Islet precursor cell (in vitro differentiated cells): ENCODE measurements around the gene ST7.

ENCODE experiments used
- DNase-seq: peaks from one replicate; pipeline ENCODE4 v3.0.0-alpha.2; 2018

The ST7 gene

GRCh38 chr7:117034851-117035464, 81.7 kb downstream of the ST7 start:
- no peak for DNase-seq

DNA sequence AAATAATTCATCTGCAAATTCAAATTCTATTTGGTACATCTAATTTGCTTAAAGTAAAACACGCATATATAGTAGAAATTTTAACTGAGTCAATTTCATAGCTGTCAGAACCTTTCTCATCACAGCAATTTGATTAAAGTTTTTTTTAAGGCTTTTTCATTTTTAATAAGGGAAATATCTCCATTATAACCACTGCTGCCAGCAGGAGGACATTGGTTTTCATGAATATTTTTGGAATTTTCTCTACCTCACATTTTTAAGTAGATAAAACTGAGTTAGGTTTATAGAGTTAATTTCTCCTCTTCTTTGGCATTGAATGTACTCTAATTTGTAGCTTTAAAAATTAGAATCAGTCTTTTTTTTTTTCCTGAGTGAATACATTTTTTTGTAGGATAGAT, 82.2 kb downstream of the ST7 start:
- no peak for DNase-seq

GRCh38 chr7:117036053-117036669, 82.9 kb downstream of the ST7 start:
- no peak for DNase-seq

GRCh38 chr7:117036836-117037235, 83.5 kb downstream of the ST7 start:
- no peak for DNase-seq

GRCh38 chr7:117038408-117038807, 85.1 kb downstream of the ST7 start:
- DNase-seq = no peak

DNA sequence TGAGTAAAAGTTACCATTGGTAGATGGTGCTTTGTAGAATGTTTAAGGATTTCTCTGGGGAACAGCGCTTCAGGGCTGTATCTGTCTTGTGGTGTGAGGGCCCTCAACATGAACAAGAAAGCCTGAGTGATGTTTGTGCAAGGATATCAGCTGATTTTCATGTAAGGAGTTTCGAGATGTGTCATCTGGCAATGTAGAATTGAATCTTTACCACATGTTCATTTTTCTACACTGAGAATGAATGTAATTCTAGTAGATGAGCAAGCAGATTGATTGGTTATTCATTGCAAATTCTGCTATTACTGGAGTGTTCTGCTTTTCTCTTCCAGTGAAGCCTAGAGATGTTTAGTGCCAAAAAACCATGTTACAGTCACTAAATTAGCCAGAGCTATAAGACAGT, 87.7 kb downstream of the ST7 start:
- DNase-seq = no peak

DNA sequence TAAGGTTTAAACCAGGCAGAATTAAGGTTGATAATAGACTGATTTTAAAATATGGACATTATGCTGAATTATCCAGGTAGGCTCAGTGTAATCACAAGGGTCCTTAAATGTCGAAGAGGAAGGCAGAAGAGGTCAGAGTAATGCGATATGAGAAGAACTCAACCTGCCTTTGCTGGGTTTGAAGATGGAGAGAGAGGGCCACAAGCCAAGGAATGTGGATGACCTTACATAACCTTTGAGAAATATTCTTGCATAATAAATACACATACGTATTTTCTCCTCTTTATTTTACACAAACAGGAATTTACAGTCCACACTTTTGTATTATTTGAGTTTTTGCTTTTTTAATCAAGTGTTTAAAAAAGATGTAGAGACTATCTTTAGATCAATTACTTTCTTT, 88.5 kb downstream of the ST7 start:
- DNase-seq = no peak

DNA sequence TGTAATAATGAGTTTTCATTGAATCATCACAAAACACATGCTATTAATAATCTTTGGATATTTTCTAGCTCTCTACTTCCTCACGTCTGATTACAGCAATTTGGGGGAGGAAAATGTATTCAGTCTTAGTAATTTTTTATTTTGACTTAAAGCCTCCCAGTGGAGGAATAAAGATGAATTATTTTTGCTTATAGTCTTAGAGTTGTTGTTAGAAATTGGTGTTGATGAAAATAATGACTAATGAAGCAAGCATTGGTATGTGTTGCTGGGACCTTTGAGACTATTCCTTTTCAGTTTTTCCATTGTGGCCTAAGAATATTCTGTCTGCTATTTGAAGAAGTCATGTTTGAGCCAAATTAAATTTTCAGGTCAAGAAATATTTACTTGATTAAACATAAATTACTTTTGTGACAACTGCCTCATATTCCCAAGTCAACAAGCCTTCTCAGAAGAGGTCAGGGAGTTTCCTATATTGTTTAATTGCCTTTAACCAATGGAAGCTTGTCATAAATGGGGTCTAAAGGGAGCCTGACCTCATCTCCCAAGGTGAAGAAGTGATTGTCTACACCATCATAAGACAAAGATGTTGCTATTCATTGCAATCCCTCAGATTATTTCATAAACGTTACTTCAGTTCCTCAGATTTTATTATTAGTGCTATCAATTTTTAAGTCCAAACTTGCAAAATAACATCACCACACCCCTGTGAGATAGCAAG, 90.0 kb downstream of the ST7 start:
- no peak for DNase-seq

GRCh38 chr7:117044664-117045063, 91.4 kb downstream of the ST7 start:
- DNase-seq = no peak

DNA sequence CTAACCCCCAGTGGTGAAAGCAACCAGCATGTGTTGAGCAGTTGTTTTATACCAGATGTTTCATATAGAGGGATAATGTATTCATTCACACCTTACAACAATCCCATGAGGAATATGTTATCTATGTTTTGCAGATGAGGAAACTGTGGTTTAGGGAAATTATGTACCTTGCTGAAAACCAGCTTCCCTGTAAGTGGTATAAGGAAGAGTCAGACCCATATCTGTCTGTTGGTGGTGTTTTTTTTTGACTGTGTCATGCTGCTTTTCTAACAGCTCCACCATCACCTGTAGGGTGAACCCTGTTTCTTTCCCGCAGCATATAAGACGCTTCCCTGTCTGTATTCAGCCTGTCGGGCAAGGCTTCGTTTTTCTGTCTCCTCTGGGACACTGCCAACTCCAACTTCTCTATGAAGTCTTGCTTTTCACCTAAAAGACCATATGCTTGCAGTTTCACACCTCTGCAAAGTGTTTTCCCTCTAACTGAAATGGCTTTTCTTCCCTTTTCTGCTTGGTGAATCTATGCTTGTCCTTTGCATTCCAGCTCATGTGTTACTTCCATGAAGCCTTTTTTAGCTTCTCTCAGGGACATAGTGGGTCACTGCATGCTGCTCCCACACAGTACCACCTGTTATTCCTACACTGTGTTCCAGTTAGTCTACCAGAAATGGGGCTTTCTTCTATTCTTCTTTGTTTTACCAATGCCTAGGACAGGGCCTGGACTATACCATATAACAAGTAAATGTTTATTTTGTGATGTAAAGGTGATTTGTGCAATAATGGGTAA, 92.8 kb downstream of the ST7 start:
- DNase-seq = no peak

DNA sequence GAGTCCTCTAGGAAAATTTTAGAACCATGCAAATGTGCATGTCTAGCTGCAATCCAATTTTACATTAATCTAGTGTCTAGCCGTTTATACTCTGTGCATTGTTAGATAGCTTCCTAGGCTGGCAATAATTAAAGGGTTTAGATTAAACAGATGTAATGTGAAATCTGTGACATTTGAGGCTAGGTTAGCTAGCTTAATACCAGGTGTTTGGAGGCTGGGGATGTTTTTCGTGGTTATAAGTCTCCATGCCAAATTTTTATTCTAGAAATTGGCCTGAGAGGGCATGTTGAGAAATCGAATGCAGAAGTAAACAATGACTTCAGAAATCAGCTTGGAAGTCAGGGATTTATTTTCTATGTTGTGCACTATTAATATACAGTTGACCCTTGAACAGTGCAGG, 94.2 kb downstream of the ST7 start:
- no peak for DNase-seq

- no peak for DNase-seq
These were observed 95.0 kb downstream of the ST7 start for GRCh38 chr7:117048114-117048866.

DNA sequence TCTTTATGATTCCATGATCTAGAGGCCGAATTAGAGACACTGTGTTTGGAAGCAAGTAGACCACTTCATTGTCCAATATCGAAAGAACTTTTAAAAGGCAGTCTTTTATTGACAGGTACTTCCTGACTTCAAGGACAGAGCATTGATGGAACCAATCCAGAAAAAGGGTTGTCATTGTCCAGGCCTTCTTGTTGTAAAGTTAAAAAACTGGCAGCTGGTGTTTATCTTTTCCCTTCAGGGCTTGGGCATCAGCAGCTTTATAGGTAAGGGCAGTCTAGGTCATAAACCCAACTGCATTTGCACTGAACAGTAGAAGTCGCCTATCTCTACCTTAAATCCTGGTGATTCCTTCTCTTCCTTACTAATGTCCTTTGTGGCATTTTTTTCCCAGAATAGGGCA, 95.6 kb downstream of the ST7 start:
- DNase-seq = no peak

DNA sequence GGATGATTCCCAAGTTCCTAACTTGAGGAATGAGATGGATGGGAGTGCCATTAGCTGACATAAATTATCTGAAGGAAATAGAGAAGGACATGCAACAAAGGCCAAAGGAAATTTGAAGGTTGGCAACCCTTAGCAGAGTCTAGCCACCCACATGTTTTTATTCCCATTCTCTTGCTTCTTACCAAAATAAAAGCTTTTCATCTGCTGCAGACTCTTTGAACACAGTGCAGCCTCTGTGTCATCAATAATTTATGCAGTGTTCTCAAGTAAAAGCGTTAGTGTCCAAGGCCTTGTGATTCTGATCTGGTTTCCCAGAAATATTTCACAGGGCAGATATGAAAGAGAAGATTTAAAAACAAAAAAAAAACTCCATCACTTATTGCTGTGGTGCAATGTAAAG, 98.5 kb downstream of the ST7 start:
- DNase-seq = no peak

- DNase-seq = no peak
These were observed 100.1 kb downstream of the ST7 start for GRCh38 chr7:117053432-117053831.

- DNase-seq = no peak
These were observed 108.5 kb downstream of the ST7 start for GRCh38 chr7:117061751-117062150.

DNA sequence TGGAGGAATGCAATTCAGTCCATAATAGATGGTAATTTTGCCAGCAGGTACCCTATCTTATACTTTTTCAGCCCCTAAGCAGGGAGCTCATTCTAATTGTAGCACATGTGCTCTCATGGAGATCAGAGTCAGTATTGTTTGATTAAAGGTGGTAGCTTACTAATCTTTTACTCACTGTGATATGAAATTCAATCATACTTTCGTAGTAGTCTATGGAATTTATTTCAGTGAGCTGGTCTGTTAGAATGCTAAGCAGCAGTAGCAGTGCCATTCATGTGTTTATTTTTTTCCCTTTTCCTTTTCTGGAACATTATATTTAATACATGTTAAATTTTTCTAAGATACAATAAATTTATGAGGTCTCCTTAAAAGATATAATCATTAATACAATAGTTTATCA, 109.0 kb downstream of the ST7 start:
- DNase-seq = no peak

DNA sequence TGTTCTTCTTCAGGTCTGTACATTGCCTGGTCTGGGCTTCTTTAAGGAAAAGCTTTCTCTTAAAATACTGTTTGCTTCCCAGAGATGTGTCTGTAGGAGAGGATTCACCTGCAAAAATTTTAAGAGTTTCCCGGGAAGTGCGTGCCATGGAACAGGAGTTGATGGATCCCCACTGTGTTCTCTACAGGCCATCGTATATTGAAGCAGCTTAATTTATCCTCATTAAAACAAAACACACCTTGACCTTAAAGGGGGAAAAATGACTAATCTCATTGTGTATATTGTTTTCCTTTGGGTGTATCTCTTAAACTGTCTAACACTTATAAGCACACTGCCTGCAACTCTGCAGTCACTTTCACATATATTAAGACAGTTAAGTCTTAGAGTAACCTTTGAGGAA, 111.4 kb downstream of the ST7 start:
- no peak for DNase-seq

DNA sequence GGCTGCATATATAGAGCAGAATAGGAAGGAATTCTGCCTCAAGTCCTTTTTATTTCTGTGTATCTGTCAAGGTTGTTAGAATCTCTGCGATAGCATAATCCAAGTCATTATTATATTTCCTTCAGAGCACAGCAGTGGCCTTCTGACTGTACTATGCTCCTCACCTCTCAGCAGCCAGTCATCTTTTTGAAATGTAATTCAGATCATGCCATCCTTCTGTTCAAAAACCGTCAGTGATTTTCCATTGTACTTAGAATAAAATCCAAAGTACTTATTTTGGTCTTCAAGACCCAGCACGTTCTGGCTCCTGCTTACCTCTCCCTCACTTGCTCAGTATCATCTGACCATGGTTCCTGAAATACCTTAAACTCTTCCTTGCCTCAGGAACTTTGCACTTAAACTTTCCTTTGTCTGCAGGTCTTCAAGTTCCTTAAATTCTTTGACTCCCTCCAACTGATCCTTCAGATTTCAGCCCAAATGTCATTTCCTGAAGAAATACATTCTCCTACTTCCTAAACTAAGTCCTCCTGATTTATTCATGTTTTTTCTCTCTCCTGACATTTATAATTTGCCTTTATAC, 112.4 kb downstream of the ST7 start:
- no peak for DNase-seq

- no peak for DNase-seq
These were observed 113.4 kb downstream of the ST7 start for GRCh38 chr7:117066668-117067067.

GRCh38 chr7:117067340-117067739, 114.0 kb downstream of the ST7 start:
- DNase-seq = no peak

DNA sequence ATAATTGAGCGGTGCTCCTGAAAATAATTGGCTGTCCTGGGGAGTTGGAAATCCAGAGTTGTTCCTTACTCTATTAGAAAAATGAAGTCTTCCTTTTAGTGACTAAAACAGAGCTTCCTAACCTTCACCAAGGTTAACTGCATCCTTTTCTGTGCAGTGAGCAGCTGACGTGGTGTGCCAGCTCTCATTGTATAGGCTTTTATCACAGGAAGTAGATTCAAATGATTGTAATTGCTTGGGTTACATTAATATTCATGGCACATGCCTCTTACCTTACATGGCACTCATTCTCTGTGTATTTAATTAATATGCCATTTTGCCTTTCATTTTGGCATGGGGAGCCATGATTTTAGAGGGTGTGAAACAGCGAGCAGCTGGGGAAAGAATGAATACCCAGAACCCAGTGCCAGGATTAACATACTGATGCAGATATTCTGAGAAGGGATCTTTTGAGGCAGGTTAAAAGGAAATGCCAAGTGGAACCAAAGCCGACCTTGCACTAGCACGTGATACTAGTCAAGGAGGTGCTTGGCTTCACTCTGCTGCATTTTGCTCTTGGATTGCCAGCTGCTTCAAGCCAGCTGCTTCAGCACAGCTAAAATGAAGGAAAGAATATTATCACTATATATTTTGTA, 115.3 kb downstream of the ST7 start:
- DNase-seq = no peak
